GM12875 (cell line): ENCODE results near the gene SFXN1.
A peak's percentile ranks its signal among the peaks of the same experiment; 100 is the strongest.

Source experiments
- H3K4me3 ChIP-seq: one replicate; pipeline ENCODE4 v1.5.1; 2011; ENCODE audit warnings: low read depth, low read length, control low read depth
- CTCF ChIP-seq: IDR thresholded peaks from 2 replicates; pipeline ENCODE4 v1.5.1; 2011; ENCODE audit warnings: low read depth, mild to moderate bottlenecking, control low read depth, inconsistent platforms, low read length, moderate library complexity, borderline replicate concordance; ENCODE audit not compliant: insufficient read depth

Gene SFXN1

GRCh38 chr5:175472378-175472777, 6.0 kb upstream of the SFXN1 start:
- no peak for TF ChIP-seq CTCF
- no peak overlapping the region for H3K4me3 ChIP-seq

GRCh38 chr5:175475248-175475647, 3.1 kb upstream of the SFXN1 start:
- no peak overlapping the region for H3K4me3 ChIP-seq
- no peak for TF ChIP-seq CTCF

- TF ChIP-seq CTCF: no peak
- no peak overlapping the region for H3K4me3 ChIP-seq
Measured at GRCh38 chr5:175477440-175477839, 920 bp upstream of the SFXN1 start.

GRCh38 chr5:175478008-175478383, 364 bp upstream of the SFXN1 start:
- TF ChIP-seq CTCF: no peak
- peak overlapping the region; percentile 93 for H3K4me3 ChIP-seq

GRCh38 chr5:175479125-175479881, 943 bp downstream of the SFXN1 start:
- peak overlapping the region; percentile 93 for H3K4me3 ChIP-seq
- TF ChIP-seq CTCF: no peak

GRCh38 chr5:175483337-175483736, 5.0 kb downstream of the SFXN1 start:
- H3K4me3 ChIP-seq: no peak overlapping the region
- no peak for TF ChIP-seq CTCF

GRCh38 chr5:175484322-175484721, 6.0 kb downstream of the SFXN1 start:
- H3K4me3 ChIP-seq: no peak overlapping the region
- TF ChIP-seq CTCF: no peak
